PFSK-1 (cell line): Measurements from ENCODE around the gene AK8.

Source experiments
- FOXP2 ChIP-seq: optimal IDR thresholded peaks from 2 replicates; pipeline ENCODE3; 2011; ENCODE audit warnings: borderline replicate concordance, control low read depth, inconsistent platforms; ENCODE audit not compliant: insufficient read depth; ENCODE audit errors: extremely low read length, extremely low read depth
- POLR2AphosphoS5 ChIP-seq: IDR thresholded peaks from 2 replicates; pipeline ENCODE4 v1.6.1; 2012; ENCODE audit warnings: low read depth, mild to moderate bottlenecking, control low read depth, low read length, moderate library complexity
- SIN3A ChIP-seq: IDR thresholded peaks from 2 replicates; pipeline ENCODE4 v1.6.1; 2012; ENCODE audit warnings: mild to moderate bottlenecking, low read length, moderate library complexity, borderline replicate concordance; ENCODE audit not compliant: insufficient read depth
- TAF1 ChIP-seq: IDR thresholded peaks from 2 replicates; pipeline ENCODE4 v1.6.1; 2012; ENCODE audit warnings: low read length, control low read depth, borderline replicate concordance; ENCODE audit not compliant: insufficient read depth
- TF ChIP-seq, protein P1 (sequence below), 2 experiments: IDR thresholded peaks; 2 replicates each; pipeline versions ENCODE4 v1.6.1 to v1.8.0; 2011 to 2012; ENCODE audit warnings: low read depth in 2 of 2, low read length in 2 of 2, control low read depth in 1 of 2, inconsistent platforms in 1 of 2, mild to moderate bottlenecking in 1 of 2, moderate library complexity in 1 of 2; ENCODE audit not compliant: insufficient read depth in 1 of 2

The AK8 gene

DNA sequence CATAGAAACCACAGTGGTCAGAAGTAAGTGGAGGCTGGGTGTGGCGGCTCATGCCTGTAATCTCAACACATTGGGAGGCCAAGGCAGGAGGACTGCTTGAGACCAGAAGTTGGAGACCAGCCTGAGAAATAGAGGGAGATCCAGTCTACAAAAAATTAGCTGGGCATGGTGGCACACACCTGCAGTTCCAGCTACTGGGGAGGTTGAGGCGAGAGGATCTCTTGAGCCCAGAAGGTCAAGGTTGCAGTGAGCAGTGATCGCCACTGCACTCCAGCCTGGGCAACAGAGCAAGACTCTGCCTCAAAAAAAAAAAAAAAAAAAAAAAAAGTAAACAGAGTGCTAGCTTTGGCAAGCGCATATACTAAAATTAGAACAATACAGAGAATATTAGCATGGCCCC is 24.6 kb downstream of the AK8 start:
- TF ChIP-seq SIN3A (no peak), FOXP2 (no peak), TAF1 (no peak), POLR2AphosphoS5 (no peak)
- TF ChIP-seq, protein P1, sequence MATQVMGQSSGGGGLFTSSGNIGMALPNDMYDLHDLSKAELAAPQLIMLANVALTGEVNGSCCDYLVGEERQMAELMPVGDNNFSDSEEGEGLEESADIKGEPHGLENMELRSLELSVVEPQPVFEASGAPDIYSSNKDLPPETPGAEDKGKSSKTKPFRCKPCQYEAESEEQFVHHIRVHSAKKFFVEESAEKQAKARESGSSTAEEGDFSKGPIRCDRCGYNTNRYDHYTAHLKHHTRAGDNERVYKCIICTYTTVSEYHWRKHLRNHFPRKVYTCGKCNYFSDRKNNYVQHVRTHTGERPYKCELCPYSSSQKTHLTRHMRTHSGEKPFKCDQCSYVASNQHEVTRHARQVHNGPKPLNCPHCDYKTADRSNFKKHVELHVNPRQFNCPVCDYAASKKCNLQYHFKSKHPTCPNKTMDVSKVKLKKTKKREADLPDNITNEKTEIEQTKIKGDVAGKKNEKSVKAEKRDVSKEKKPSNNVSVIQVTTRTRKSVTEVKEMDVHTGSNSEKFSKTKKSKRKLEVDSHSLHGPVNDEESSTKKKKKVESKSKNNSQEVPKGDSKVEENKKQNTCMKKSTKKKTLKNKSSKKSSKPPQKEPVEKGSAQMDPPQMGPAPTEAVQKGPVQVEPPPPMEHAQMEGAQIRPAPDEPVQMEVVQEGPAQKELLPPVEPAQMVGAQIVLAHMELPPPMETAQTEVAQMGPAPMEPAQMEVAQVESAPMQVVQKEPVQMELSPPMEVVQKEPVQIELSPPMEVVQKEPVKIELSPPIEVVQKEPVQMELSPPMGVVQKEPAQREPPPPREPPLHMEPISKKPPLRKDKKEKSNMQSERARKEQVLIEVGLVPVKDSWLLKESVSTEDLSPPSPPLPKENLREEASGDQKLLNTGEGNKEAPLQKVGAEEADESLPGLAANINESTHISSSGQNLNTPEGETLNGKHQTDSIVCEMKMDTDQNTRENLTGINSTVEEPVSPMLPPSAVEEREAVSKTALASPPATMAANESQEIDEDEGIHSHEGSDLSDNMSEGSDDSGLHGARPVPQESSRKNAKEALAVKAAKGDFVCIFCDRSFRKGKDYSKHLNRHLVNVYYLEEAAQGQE (IDR thresholded peaks at IDR 0.05; ENCODE audit: insufficient read depth in 1 of 2, low read depth in 2 of 2, low read length in 2 of 2): no peak

DNA sequence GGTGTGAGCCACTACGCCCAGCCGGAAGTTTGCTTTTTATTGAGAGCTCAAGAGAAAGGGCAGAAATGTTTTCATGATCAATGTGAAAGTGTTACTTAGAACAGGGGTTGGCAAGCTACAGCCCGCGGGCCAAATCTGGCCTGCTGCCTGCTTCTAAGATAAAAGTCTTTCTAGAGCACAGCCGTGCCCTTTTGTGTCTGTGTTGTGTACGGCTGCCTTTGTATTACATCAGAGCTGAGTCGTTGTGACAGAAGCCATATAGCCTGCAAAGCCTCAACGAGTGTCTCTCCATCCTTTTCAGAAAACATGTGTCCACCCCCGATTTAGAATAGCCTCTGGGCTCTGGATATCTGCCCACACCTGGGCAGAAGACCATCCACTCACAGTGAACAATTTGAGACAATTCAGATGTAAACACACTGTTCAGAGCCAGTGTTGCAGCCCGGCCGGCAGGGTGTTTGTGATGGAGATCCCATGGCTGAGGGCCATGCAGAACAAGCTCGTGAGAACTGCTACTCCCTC is 28.8 kb downstream of the AK8 start:
- TF ChIP-seq, protein P1 (IDR thresholded peaks at IDR 0.05; ENCODE audit: insufficient read depth in 1 of 2, low read depth in 2 of 2, low read length in 2 of 2): no peak
- TF ChIP-seq FOXP2 (no peak), SIN3A (no peak), TAF1 (no peak), POLR2AphosphoS5 (no peak)

DNA sequence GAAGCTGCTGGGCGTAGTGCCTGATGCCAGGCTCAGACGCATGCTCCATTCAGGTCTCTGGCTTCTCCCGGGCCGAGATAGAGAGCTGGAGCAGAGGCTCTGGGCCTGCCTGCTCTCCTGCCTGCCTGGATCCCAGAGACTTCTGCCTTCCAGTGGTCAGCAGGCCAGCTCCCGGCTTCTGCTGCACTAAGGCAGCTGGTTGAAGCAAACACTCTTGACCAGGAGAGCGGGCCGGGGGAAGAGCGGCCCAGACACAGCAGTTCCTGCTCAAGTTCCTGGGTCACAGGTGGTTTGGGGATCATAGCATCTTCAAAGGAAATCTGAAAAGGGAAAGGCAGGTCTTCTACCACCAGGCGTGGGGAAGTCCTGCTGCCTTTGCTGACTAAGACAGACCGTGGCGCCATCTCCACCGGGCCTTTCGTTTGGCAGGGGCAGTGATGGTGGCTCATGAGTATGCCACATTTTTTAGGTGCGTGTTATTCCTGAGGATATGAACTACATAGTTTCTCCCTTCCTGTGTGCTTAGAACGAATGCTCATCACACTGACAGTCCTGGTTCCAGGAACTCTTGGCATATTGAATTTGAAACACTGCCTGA is 31.1 kb downstream of the AK8 start:
- TF ChIP-seq FOXP2 (no peak), SIN3A (no peak), TAF1 (no peak), POLR2AphosphoS5 (no peak)
- TF ChIP-seq, protein P1 (IDR thresholded peaks at IDR 0.05; ENCODE audit: insufficient read depth in 1 of 2, low read depth in 2 of 2, low read length in 2 of 2): no peak

DNA sequence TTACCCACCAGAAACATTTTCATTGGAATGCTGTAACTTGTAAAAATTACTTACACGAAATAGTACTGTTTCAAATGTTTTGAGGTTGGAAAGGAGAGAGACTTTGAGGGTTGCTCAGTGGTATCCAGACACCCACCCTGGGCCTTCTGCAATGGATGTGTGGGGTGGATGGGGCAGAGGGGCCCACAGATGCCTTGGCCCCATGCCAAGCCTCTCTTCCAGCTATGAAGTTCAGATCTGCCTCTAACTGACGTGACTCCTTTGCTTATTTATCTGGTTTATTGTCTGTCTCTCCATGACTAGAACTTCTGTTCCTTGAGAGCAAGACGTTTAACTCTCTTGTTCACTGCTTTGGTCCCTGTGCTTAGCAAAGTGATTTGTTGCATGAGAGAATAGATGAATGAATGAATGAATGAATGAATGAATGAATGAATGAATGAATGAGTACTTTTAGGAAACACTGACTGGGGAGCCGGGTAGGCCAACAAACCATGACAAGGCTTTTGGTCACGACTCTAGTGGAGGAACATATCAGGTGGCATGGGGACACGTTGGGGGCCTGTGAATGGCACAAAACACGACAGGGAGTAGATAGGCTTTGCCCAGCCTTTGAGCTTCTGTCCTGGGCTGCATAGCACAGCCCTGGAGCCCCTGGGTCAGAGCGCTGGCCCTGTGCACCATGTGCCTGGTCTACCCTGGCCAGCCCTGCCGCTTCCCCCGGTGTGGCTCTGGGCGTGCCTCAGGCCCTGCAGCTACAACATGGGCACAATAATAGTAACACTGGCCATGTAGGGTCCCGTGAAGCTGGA is 31.8 kb downstream of the AK8 start:
- TF ChIP-seq, protein P1 (IDR thresholded peaks at IDR 0.05; ENCODE audit: insufficient read depth in 1 of 2, low read depth in 2 of 2, low read length in 2 of 2): no peak
- TF ChIP-seq FOXP2 (no peak), POLR2AphosphoS5 (no peak), TAF1 (no peak), SIN3A (no peak)
